Progenitor cell of endocrine pancreas (in vitro differentiated cells): ENCODE measurements around the gene ADD1. TPM values are rescaled to one million over a fixed set of nuclear protein-coding genes. Genes with fewer than 3 reads are reported as not detected.

Experiments
- DNase-seq: peaks from one replicate; pipeline ENCODE4 v3.0.0; 2021; ENCODE audit warnings: low spot score; ENCODE audit not compliant: unreplicated experiment
- H3K27ac Mint-ChIP-seq: 2 replicates; pipeline ENCODE4 v1.8.0; 2021; ENCODE audit warnings: mild to moderate bottlenecking, moderate library complexity, mixed read lengths
- H3K27me3 Mint-ChIP-seq: 2 replicates; pipeline ENCODE4 v1.8.0; 2021; ENCODE audit warnings: mixed read lengths
- H3K36me3 Mint-ChIP-seq: 2 replicates; pipeline ENCODE4 v1.8.0; 2022; ENCODE audit warnings: mixed read lengths; ENCODE audit not compliant: insufficient read depth
- H3K4me1 Mint-ChIP-seq: 2 replicates; pipeline ENCODE4 v1.8.0; 2021; ENCODE audit warnings: low read depth, mixed read lengths
- H3K4me3 Mint-ChIP-seq: 2 replicates; pipeline ENCODE4 v1.8.0; 2021; ENCODE audit warnings: low read depth, mild to moderate bottlenecking, moderate library complexity, mixed read lengths
- H3K9me3 Mint-ChIP-seq: 2 replicates; pipeline ENCODE4 v1.8.0; 2021; ENCODE audit warnings: low read depth, mixed read lengths
- CTCF ChIP-seq: fragments of 200-600 bp; sonication (generic); IDR thresholded peaks from one replicate; pipeline ENCODE4 v1.5.0; 2021; ENCODE audit warnings: antibody characterized with exemption, mild to moderate bottlenecking; ENCODE audit not compliant: unreplicated experiment
- total RNA-seq: library from RNA; stranded (reverse); gene quantifications from 2 replicates; pipeline ENCODE4 v1.2.1, GENCODE V29; 2021

ADD1 gene
- total RNA-seq, 1 donor from 2014 or later = 271 TPM

GRCh38 chr4:2938906-2939305, 95.3 kb downstream of the ADD1 start:
- Mint-ChIP-seq H3K4me1 (peaks cover 8% of the 10 kb centered on the region), H3K27ac (no peak overlapping the region), H3K9me3 (no peaks in the 10 kb centered on the region), H3K36me3 (peaks cover 11% of the 10 kb centered on the region), H3K27me3 (no peaks in the 10 kb centered on the region), H3K4me3 (no peak overlapping the region)
- DNase-seq = no peak
- TF ChIP-seq CTCF = no peak

- peaks cover 14% of the 10 kb centered on the region for H3K36me3 Mint-ChIP-seq
- DNase-seq = no peak
- TF ChIP-seq CTCF = no peak
- peaks cover 8% of the 10 kb centered on the region for H3K4me1 Mint-ChIP-seq
- no peaks in the 10 kb centered on the region for H3K27me3 Mint-ChIP-seq
- H3K27ac Mint-ChIP-seq = no peak overlapping the region
- no peak overlapping the region for H3K4me3 Mint-ChIP-seq
- H3K9me3 Mint-ChIP-seq = no peaks in the 10 kb centered on the region
These were observed 96.0 kb downstream of the ADD1 start for GRCh38 chr4:2939383-2940243.

GRCh38 chr4:2940267-2941137, 96.9 kb downstream of the ADD1 start:
- DNase-seq = peak; percentile 8
- H3K27ac Mint-ChIP-seq = peak overlapping the region; percentile 56
- H3K9me3 Mint-ChIP-seq = no peaks in the 10 kb centered on the region
- peaks cover 6% of the 10 kb centered on the region for H3K4me1 Mint-ChIP-seq
- no peak overlapping the region for H3K4me3 Mint-ChIP-seq
- H3K27me3 Mint-ChIP-seq = no peaks in the 10 kb centered on the region
- H3K36me3 Mint-ChIP-seq = peaks cover 17% of the 10 kb centered on the region
- no peak for TF ChIP-seq CTCF

GRCh38 chr4:2941138-2942036, 97.7 kb downstream of the ADD1 start:
- Mint-ChIP-seq H3K36me3 (peaks cover 21% of the 10 kb centered on the region), H3K4me1 (peaks cover 2% of the 10 kb centered on the region), H3K4me3 (no peak overlapping the region), H3K27me3 (no peaks in the 10 kb centered on the region), H3K9me3 (no peaks in the 10 kb centered on the region), H3K27ac (peak overlapping the region; percentile 56)
- no peak for TF ChIP-seq CTCF
- DNase-seq = peak; percentile 7
